GM13977 (cell line): ENCODE measurements around the gene LAMA5.

Source experiments
- DNase-seq: peaks from one replicate; pipeline ENCODE4 v3.0.0; 2012; ENCODE audit warnings: low spot score
- CTCF ChIP-seq: IDR thresholded peaks from 2 replicates; pipeline ENCODE4 v1.5.1; 2012; ENCODE audit warnings: mild to moderate bottlenecking, control low read depth; ENCODE audit not compliant: insufficient read depth; ENCODE audit errors: extremely low read depth, missing control alignments
- in situ Hi-C: fragments of 300-500 bp; cut with MboI; formaldehyde crosslinking; loops from one replicate; pipeline ENCODE4 v1.12.0; 2022; ENCODE audit warnings: low sequenced_read_pairs, low pct_unique_long_range_greater_than_20kb, mixed read lengths, inconsistent platforms; ENCODE audit not compliant: unreplicated experiment

Gene LAMA5

GRCh38 chr20:62318400-62319345 is 48.4 kb downstream of the LAMA5 start:
- DNase-seq: peak; percentile 52
- in situ Hi-C loops: no loop called here
- TF ChIP-seq CTCF: no peak

- no peak for TF ChIP-seq CTCF
- DNase-seq: no peak
- in situ Hi-C loops: no loop called here
These were observed 49.9 kb downstream of the LAMA5 start for GRCh38 chr20:62317167-62317655.

GRCh38 chr20:62316331-62317166 is 50.6 kb downstream of the LAMA5 start:
- no peak for TF ChIP-seq CTCF
- DNase-seq: no peak
- in situ Hi-C loops: no loop called here

- in situ Hi-C loops: no loop called here
- DNase-seq: no peak
- TF ChIP-seq CTCF: no peak
These were observed 51.3 kb downstream of the LAMA5 start for GRCh38 chr20:62315773-62316172.

DNA sequence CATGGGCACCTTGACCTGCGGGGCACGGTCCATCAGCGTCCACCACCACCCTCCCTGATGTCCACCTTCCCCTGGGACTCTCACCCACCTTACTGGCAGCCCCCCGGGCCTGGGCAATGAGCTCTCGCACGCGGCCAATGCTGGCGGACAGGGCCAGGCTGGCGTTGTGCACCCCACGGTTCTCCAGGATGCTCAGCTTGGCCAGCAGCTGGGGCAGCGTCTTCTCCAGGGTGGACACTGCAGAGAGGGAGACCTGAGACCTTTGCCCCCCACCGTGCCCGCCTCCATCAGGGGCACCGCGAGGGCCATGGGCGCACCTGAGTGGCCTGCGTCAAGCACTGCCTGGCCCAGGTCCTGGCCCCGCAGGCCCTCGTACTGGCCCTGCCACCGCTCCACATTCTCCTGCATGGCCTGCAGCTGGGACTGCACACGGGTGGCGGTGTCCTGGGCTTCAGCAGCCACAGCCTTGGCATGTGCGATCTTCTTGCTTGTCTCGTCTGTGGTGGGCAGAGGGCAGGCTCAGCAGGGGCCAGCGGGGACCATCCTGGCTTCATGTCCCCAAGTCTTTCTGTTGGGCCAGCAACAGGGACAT is 52.3 kb downstream of the LAMA5 start:
- no peak for TF ChIP-seq CTCF
- no peak for DNase-seq
- in situ Hi-C loops: no loop called here

DNA sequence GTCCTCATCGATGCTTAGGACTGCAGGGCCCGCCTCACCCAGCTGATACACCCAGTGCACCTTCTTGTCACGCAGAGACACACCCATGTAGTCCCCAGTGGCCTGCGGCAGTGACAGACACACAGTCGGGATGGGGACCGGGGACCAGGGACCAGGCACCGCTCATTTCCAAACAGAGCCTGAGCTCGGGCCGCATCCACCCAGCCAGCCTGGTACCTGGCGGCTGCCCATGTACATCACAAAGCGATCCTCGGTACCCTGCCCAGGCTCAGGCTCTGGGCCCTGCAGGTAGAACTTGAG is 52.8 kb downstream of the LAMA5 start:
- no peak for DNase-seq
- no peak for TF ChIP-seq CTCF
- in situ Hi-C loops: no loop called here
